GM23248 (cell line): ENCODE measurements around the gene ZNF658.
"Not testable (repeated sequence)": the region's sequence is repeated elsewhere in the genome, so short reads cannot be mapped to it uniquely, and the experiment has no call there.

Experiments
- EZH2 ChIP-seq: fragments of 200-600 bp; sonication (generic); IDR thresholded peaks from 2 replicates; pipeline ENCODE4 v1.6.1; 2018; ENCODE audit warnings: antibody characterized with exemption, mild to moderate bottlenecking; ENCODE audit not compliant: insufficient read depth, poor library complexity, severe bottlenecking
- EZH2phosphoT487 ChIP-seq: fragments of 200-600 bp; sonication (generic); IDR thresholded peaks from 2 replicates; pipeline ENCODE4 v1.6.1; 2018; ENCODE audit warnings: antibody characterized with exemption, moderate library complexity, mild to moderate bottlenecking, low read depth; ENCODE audit not compliant: insufficient read depth

DNA sequence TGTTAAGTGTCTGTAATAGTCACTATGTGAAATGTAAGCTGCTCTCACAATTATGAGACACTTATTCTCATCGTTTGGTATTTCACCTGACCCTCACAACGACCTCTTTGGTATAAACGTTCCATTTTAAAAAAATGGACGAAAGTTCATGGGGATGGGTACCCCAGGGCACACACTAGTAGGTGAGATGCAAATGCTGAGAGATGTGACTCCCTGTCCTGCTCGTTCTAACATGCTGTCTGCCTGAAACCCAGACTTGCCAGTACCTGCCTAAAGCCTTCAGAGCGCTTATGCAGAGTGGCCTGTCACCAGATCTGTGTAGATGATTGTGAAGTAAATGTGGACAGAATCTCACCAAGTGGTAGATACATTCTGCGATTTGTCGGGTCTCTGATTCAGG lies 616 bp downstream of the ZNF658 start:
- TF ChIP-seq EZH2, EZH2phosphoT487: not testable (repeated sequence)
